ENCODE measurements around the gene ARHGEF28.

ARHGEF28 gene, protein sequence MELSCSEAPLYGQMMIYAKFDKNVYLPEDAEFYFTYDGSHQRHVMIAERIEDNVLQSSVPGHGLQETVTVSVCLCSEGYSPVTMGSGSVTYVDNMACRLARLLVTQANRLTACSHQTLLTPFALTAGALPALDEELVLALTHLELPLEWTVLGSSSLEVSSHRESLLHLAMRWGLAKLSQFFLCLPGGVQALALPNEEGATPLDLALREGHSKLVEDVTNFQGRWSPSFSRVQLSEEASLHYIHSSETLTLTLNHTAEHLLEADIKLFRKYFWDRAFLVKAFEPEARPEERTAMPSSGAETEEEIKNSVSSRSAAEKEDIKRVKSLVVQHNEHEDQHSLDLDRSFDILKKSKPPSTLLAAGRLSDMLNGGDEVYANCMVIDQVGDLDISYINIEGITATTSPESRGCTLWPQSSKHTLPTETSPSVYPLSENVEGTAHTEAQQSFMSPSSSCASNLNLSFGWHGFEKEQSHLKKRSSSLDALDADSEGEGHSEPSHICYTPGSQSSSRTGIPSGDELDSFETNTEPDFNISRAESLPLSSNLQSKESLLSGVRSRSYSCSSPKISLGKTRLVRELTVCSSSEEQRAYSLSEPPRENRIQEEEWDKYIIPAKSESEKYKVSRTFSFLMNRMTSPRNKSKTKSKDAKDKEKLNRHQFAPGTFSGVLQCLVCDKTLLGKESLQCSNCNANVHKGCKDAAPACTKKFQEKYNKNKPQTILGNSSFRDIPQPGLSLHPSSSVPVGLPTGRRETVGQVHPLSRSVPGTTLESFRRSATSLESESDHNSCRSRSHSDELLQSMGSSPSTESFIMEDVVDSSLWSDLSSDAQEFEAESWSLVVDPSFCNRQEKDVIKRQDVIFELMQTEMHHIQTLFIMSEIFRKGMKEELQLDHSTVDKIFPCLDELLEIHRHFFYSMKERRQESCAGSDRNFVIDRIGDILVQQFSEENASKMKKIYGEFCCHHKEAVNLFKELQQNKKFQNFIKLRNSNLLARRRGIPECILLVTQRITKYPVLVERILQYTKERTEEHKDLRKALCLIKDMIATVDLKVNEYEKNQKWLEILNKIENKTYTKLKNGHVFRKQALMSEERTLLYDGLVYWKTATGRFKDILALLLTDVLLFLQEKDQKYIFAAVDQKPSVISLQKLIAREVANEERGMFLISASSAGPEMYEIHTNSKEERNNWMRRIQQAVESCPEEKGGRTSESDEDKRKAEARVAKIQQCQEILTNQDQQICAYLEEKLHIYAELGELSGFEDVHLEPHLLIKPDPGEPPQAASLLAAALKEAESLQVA (N-terminal part only)

DNA sequence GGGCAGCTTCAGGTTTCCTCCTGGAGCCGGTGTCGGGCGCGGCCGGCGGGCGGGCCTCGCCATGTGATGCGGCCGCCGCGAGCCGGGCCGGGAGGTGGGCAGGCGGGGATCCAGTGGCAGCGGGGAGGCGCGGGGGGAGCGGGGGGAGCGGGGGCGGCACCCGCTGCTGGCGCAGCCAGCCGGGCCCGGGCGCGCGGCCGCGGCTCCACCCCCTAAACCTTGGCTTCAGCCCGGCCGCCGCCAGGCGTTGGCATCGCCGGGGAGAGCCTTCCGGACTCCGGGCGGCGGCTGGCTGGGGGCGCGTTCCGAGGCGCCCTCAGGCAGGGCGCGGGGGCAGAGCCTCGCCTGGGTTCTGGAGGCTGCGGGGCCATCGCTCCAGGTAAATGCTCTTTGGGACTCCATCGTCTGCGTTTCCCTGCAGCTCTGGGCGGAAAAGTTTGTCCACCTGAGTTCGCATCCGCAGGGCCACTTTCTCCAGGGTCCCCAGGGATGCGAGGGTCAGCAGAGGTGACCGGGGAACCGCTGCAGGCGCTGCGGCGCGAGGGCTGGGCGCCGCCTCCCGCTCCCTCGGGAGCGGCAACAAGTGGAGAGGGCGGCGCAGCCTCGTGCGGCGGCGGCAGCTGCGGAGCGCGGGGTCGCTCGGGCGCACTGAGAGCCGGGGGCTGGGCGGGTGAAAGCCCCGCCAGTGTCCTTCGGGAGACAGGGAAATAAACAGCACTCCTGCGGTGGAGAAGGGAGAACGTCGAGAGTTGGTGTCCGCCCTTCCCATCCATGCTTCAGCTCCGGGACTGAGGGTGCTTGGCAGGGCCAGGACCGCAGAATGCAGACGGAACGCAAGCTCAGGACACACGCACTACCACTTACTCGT lies at the start of gene ARHGEF28:
ARHGEF28 (plus strand) TSS at position 253 of the 868 bp plus-strand sequence. CDS start 58,656 bp downstream, outside the sequence.
- peak within 1 kb of the TSS; percentile 81 to 86 (median 83) for H3K4me3 ChIP-seq (ENCODE audit: low read depth in 1 of 5, low read length in 5 of 5)
- no peaks in the 10 kb centered on the region for H3K9me3 ChIP-seq (ENCODE audit: control insufficient read depth in 5 of 5, low read length in 5 of 5)
- no peaks in the 10 kb centered on the region for H3K27me3 ChIP-seq (ENCODE audit: control insufficient read depth in 5 of 5, insufficient read depth in 4 of 5, low read length in 5 of 5)
- H3K36me3 ChIP-seq (ENCODE audit: control insufficient read depth in 5 of 5, insufficient read depth in 5 of 5, low read length in 5 of 5), result no peaks in the 10 kb centered on the region
- H3K27ac ChIP-seq (ENCODE audit: low read depth, low read length), result peak within 1 kb of the TSS; percentile 58
- H3K9ac ChIP-seq (ENCODE audit: low read length in 5 of 5), result peak within 1 kb of the TSS; percentile 4 to 75 (median 63)
- peaks cover 0 to 21% (median 19%) of the 10 kb centered on the region in 5 donors for H3K4me1 ChIP-seq (ENCODE audit: control insufficient read depth in 5 of 5, insufficient read depth in 5 of 5, low read length in 5 of 5)

DNA sequence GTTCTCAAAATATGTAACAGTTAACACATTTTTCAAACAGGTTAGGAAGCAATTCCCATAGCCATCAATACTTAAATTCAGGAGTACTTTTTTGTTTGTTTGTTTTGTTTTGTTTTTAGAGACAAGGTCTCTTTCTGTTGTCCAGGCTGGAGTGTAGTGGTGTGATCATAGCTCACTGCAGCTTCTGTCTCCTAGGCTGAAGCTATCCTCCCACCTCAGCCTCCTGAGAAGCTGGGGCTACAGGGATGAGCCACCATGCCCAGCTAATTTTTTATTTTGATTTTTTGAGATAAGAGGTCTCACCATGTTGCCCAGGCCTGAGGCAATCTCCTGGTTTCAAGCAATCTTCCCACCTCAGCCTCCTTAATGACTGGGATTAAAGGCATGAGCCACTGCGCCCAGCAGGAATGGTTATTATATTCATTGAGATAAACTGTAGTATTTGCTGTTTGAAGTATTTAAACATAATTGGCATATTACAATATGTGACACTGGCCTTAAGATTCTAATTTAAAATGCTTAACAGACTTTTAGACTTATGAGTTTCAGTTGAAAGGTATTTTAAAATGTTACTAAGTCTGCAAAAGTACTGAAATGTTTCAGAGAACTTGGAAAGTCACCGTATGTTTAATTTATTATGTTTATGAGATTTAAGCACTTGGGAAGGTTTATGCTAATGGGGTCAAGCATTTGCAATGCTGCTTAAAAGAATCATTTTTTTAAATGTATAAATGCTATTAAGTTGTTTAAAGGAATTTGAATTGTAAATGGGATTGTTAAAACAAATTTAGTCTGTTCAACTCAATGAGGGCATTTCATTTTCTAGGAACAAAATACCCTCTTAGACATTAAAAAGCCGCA lies 43.5 kb upstream of the ARHGEF28 start:
- Histone ChIP-seq H3K4me3 (ENCODE audit: low read depth in 1 of 5, low read length in 5 of 5) (no peak overlapping the region), H3K27me3 (ENCODE audit: control insufficient read depth in 5 of 5, insufficient read depth in 4 of 5, low read length in 5 of 5) (no peaks in the 10 kb centered on the region), H3K9me3 (ENCODE audit: control insufficient read depth in 5 of 5, low read length in 5 of 5) (no peaks in the 10 kb centered on the region), H3K27ac (ENCODE audit: low read depth, low read length) (no peak overlapping the region), H3K4me1 (ENCODE audit: control insufficient read depth in 5 of 5, insufficient read depth in 5 of 5, low read length in 5 of 5) (peaks cover 0 to 4% (median 0%) of the 10 kb centered on the region in 5 donors), H3K36me3 (ENCODE audit: control insufficient read depth in 5 of 5, insufficient read depth in 5 of 5, low read length in 5 of 5) (peaks cover 25 to 35% (median 33%) of the 10 kb centered on the region in 5 donors), H3K9ac (ENCODE audit: low read length in 5 of 5) (peak overlapping the region in 1 of 5 donors; percentile 4)

GRCh38 chr5:73587923-73588322 lies 38.1 kb upstream of the ARHGEF28 start:
- no peak overlapping the region for H3K4me3 ChIP-seq (ENCODE audit: low read depth in 1 of 5, low read length in 5 of 5)
- H3K27ac ChIP-seq (ENCODE audit: low read depth, low read length), result no peak overlapping the region
- no peaks in the 10 kb centered on the region for H3K27me3 ChIP-seq (ENCODE audit: control insufficient read depth in 5 of 5, insufficient read depth in 4 of 5, low read length in 5 of 5)
- H3K9me3 ChIP-seq (ENCODE audit: control insufficient read depth in 5 of 5, low read length in 5 of 5), result no peaks in the 10 kb centered on the region
- H3K36me3 ChIP-seq (ENCODE audit: control insufficient read depth in 5 of 5, insufficient read depth in 5 of 5, low read length in 5 of 5), result no peaks in the 10 kb centered on the region
- H3K4me1 ChIP-seq (ENCODE audit: control insufficient read depth in 5 of 5, insufficient read depth in 5 of 5, low read length in 5 of 5), result no peaks in the 10 kb centered on the region
- H3K9ac ChIP-seq (ENCODE audit: low read length in 5 of 5), result no peak overlapping the region

DNA sequence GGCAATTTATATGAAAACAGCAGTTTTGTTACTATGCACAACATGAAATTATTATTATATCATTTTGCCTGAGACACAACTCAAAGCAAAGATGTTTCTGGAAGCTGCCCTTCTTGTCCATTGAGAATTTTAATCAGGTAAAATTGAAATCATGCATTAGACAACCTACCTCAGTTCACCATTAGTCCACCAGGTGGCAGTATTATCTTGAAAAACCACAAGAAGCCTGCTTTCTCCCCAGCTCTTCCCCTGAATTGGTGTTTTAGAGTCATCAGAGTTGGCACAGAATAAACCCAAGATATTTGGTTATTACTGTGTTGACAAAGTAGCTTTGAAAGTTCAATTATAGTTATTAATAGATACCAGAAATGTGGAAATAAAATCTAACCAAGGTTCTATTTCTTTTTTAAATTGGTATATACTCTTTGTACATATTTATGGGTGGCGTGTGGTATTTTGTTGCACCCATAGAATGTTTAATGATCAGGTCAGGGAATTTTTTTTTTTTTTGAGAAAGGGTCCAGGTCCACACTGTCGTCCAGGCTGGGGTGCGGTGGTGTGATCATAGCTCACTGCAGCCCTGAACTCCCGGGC lies 34.8 kb upstream of the ARHGEF28 start:
- Histone ChIP-seq H3K4me3 (ENCODE audit: low read depth in 1 of 5, low read length in 5 of 5) (no peak overlapping the region), H3K4me1 (ENCODE audit: control insufficient read depth in 5 of 5, insufficient read depth in 5 of 5, low read length in 5 of 5) (no peaks in the 10 kb centered on the region), H3K36me3 (ENCODE audit: control insufficient read depth in 5 of 5, insufficient read depth in 5 of 5, low read length in 5 of 5) (no peaks in the 10 kb centered on the region), H3K9me3 (ENCODE audit: control insufficient read depth in 5 of 5, low read length in 5 of 5) (no peaks in the 10 kb centered on the region), H3K27ac (ENCODE audit: low read depth, low read length) (no peak overlapping the region), H3K27me3 (ENCODE audit: control insufficient read depth in 5 of 5, insufficient read depth in 4 of 5, low read length in 5 of 5) (no peaks in the 10 kb centered on the region), H3K9ac (ENCODE audit: low read length in 5 of 5) (no peak overlapping the region)

DNA sequence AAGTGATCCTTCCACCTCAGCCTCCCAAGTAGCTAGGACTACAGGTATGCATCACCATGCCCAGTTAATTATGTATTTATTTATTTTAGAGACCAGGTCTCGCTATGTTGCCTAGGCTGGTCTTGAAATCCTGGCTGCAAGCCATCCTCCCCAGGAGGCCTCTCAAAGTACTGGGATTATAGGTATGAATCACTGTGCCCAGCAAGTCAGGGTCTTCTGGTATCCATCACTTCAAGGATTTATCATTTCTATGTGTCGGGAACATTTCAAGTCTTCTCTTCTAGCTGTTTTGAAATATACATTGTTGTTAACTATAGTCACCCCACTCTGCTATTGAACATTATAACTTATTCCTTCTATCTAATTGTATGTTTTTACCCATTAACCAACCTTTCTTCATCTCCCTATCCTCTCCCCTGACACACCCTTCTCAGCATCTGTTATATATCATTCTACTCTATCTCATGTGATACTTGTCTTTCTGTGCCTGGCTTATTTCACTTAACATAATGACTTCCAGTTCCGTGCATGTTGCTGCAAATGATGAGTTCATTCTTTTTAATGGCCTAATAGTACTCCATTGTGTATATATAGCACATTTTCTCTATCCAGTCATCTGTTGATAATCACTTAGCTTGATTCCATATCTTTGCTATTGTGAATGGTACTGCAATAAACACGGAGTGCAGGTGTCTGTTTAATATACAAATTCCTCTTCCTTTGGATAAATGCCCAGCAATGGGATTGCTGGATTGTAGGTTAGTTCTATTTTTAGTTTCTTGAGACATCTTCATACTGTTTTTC lies 34.1 kb upstream of the ARHGEF28 start:
- H3K27me3 ChIP-seq (ENCODE audit: control insufficient read depth in 5 of 5, insufficient read depth in 4 of 5, low read length in 5 of 5), result no peaks in the 10 kb centered on the region
- H3K4me1 ChIP-seq (ENCODE audit: control insufficient read depth in 5 of 5, insufficient read depth in 5 of 5, low read length in 5 of 5), result no peaks in the 10 kb centered on the region
- H3K36me3 ChIP-seq (ENCODE audit: control insufficient read depth in 5 of 5, insufficient read depth in 5 of 5, low read length in 5 of 5), result no peaks in the 10 kb centered on the region
- H3K4me3 ChIP-seq (ENCODE audit: low read depth in 1 of 5, low read length in 5 of 5), result no peak overlapping the region
- no peaks in the 10 kb centered on the region for H3K9me3 ChIP-seq (ENCODE audit: control insufficient read depth in 5 of 5, low read length in 5 of 5)
- H3K27ac ChIP-seq (ENCODE audit: low read depth, low read length), result no peak overlapping the region
- no peak overlapping the region for H3K9ac ChIP-seq (ENCODE audit: low read length in 5 of 5)

DNA sequence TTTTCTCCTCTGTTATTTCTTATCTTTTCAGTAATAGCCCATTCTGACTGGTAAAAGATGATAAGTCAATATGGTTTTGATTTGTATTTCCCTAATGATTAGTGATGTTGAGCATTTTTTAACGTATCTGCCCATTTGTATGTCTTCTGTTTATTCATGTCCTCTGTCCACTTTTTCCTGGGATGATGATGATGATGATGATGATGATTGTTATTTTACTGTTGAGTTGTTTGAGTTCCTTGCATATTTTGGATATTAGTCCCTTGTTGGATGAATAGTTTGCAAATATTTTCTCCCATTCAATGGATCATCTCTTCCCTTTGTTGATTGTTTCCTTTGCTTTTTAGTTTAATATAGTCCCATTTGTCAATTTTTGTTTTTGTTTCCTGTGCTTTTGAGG lies 33.4 kb upstream of the ARHGEF28 start:
- Histone ChIP-seq H3K9me3 (ENCODE audit: control insufficient read depth in 5 of 5, low read length in 5 of 5) (no peaks in the 10 kb centered on the region), H3K27ac (ENCODE audit: low read depth, low read length) (no peak overlapping the region), H3K4me1 (ENCODE audit: control insufficient read depth in 5 of 5, insufficient read depth in 5 of 5, low read length in 5 of 5) (no peaks in the 10 kb centered on the region), H3K9ac (ENCODE audit: low read length in 5 of 5) (no peak overlapping the region), H3K27me3 (ENCODE audit: control insufficient read depth in 5 of 5, insufficient read depth in 4 of 5, low read length in 5 of 5) (no peaks in the 10 kb centered on the region), H3K4me3 (ENCODE audit: low read depth in 1 of 5, low read length in 5 of 5) (no peak overlapping the region), H3K36me3 (ENCODE audit: control insufficient read depth in 5 of 5, insufficient read depth in 5 of 5, low read length in 5 of 5) (no peaks in the 10 kb centered on the region)

- Histone ChIP-seq H3K9ac (ENCODE audit: low read length in 5 of 5) (no peak overlapping the region), H3K9me3 (ENCODE audit: control insufficient read depth in 5 of 5, low read length in 5 of 5) (peaks cover 0 to 5% (median 3%) of the 10 kb centered on the region in 5 donors), H3K27me3 (ENCODE audit: control insufficient read depth in 5 of 5, insufficient read depth in 4 of 5, low read length in 5 of 5) (no peaks in the 10 kb centered on the region), H3K36me3 (ENCODE audit: control insufficient read depth in 5 of 5, insufficient read depth in 5 of 5, low read length in 5 of 5) (no peaks in the 10 kb centered on the region), H3K4me3 (ENCODE audit: low read depth in 1 of 5, low read length in 5 of 5) (no peak overlapping the region), H3K4me1 (ENCODE audit: control insufficient read depth in 5 of 5, insufficient read depth in 5 of 5, low read length in 5 of 5) (no peaks in the 10 kb centered on the region), H3K27ac (ENCODE audit: low read depth, low read length) (no peak overlapping the region)
Observed at GRCh38 chr5:73596705-73597328, 29.2 kb upstream of the ARHGEF28 start.

Data from subcutaneous abdominal adipose tissue (tissue), 5 donors.